ENCODE data around the gene SKA3.
"Not testable (repeated sequence)": the region's sequence is repeated elsewhere in the genome, so short reads cannot be mapped to it uniquely, and the experiment has no call there.

Gene SKA3

DNA sequence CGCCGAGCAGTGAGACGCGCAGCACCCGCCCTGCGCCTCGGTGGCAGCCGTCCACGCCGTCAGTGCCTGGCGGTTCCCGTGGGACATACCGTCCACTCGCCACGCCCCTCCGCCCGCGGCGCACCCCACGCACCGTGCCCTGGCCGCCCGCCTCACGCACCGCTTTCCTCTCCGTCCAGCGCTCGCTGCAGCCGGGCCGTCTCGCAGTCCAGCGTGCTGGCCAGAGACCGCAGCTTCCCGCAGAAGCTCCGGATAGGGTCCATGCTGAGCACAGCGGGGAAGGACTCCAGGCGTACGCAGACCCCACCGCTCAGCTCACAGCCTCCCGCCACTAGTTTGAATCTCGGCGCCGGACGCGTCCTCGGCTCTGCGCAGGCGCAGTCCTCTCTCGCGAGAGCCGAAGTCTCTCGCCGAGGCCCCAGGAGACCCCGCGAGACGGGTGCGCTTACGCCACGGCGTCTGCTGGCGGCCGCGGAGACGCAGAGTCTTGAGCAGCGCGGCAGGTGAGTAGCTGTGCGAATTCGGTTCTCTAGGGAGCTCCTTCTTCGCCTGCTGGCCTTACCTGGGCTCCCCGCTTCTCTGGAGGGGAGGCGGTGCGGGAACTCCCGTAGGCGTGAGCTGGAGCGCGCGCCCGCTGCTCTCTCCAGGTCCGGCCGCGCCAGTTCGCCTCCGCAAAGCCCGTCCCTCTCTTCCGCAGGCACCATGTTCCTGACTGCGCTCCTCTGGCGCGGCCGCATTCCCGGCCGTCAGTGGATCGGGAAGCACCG is at the start of gene SKA3, which contains the start of gene MRPL57:
TSS of gene SKA3 (minus strand) at position 338 of the 767 bp plus-strand sequence. CDS start at position 263, 75 bp downstream.
TSS of gene MRPL57 (plus strand) at position 444 of the 767 bp plus-strand sequence. CDS start at position 703, 259 bp downstream.
- DNase-seq = peak; percentile 91 to 97

DNA sequence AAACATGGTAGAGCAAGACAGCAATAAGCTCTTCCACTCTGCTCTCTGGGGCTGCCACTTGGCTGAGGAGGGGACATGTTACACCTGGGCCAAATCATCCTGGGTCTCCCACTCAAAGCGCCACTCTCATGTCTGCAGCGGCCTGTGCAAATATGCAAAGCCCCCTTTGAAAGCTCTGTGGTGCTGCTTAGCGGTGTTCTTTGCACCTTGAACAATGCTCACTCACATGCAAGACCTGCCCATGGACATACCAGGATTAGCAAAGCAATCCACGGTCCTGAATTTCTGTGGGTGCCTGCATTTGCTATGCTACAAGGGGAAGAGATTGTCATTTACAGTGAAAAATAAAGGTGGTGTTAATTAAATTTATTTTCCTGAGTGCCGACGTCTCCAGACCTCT is 48.7 kb upstream of the SKA3 start:
- DNase-seq = no peak

DNA sequence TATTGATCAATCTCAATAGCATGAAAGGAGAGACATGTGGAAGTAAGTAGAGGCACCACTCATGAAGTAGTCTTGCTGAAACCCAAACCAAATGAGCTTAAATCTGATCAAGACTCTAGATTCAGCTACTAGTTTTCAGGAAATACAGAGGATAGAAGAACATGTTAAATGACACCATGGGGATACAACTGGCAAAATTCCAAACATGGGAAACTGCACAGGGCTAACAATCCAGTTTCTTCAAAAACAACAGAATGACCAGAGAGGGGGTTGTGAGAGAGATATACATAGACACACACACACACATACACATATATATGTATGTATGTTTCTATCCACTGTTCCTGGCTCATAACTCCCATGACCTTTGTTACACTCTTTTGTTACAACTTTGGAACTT is 44.9 kb upstream of the SKA3 start:
- DNase-seq = no peak

DNA sequence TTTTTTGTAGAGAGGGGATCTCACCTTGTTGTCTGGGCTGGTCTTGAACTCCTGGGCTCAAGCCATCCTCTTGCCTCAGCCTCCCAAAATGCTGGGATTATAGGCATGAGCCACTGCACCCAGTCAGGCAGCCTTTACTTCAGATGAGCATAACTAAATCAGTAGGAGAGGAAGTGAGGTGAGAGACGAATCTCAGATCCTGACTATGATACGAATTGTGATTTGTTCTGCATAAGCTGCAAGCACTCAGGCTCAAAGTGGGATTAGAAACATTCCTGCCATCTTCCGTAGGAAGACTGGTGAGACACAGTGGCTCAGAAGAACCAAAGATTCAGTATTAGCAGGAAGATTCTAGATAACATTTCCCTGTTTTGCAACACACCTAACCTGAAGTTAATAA is 43.4 kb upstream of the SKA3 start:
- DNase-seq = not testable (repeated sequence)

DNA sequence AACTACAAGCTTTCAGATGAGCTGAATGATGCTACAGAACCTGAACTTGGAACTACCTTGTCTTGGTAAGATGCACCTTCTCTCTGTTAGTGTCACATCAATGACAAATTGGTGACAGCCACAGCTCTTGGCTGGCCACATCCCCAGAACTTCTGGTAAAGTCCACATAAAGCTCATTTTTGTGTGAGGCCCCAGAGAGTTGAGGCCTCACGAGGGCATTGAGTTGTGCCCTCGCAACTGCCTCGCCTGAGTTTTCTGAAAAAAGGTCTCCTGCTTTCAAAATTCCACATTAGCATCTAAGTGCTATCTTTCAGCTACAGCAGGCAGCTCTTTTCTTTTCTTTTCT is 42.7 kb upstream of the SKA3 start:
- no peak for DNase-seq

DNA sequence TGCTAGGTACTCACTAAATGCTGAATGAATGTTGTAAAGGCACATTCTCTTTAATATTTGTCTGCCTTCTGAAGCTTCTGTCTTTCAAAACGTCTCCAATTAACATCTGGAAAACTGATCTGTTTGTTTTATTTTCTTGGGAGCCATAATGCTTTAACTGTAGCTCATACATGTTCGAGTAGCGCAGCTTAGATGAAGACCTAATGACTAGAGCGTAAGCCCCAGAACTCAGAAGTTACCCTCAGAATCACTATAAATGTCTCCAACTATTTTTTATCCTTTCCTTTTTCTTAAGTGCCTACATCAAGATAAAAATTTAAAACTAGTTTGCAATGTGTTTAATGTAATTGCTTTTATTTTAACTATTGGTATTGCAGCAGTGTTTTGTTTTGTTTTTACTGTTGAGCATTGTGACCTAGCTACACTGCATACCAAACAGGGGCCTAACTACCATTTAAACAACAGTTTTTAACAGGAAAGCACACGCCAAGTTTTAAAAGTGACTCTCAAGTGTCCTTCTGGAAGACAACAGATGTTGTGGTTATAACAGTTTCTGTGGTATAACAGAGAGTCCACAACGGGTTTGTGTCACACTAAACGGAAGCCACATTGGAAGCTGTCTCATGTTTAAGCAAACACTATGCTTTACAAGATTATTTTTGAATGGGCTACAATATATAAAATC is 42.1 kb upstream of the SKA3 start:
- no peak for DNase-seq

DNA sequence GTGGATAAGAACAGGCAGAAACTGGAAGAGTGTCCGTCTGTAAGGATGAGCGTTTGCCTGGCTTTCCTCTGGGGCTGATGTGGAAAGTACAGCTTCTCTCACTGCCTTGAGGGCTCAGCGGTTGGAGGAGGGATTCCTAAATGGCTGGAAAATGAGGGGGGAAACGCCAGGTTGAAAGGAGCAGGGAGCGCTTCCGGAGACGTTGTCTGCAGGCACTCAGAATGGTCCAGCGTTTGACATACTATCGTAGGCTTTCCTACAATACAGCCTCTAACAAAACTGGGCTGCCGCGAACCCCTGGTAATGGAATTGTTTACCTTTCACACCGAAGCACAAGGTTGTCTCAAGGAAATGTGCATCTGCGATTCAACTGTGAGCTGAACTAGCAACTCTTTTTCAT is 40.0 kb upstream of the SKA3 start:
- no peak for DNase-seq

DNA sequence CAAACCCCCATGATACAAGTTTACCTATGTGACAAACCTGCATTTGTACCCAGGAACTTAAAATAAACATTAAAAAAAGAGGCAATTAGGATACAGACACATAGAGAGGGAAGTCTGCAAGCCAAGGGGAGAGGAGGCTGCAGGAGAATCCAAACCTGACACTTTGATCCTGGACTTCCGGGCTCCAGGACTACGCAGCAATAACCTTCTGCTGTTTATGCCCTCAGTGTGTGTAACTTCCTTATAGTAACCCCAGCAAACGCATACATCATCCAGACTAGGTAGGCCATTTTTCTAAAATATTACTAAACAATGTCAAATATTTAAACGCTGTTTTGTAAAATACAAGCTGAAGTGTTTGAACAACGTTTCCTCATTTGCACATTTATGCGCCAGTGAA is 39.1 kb upstream of the SKA3 start:
- not testable (repeated sequence) for DNase-seq

DNA sequence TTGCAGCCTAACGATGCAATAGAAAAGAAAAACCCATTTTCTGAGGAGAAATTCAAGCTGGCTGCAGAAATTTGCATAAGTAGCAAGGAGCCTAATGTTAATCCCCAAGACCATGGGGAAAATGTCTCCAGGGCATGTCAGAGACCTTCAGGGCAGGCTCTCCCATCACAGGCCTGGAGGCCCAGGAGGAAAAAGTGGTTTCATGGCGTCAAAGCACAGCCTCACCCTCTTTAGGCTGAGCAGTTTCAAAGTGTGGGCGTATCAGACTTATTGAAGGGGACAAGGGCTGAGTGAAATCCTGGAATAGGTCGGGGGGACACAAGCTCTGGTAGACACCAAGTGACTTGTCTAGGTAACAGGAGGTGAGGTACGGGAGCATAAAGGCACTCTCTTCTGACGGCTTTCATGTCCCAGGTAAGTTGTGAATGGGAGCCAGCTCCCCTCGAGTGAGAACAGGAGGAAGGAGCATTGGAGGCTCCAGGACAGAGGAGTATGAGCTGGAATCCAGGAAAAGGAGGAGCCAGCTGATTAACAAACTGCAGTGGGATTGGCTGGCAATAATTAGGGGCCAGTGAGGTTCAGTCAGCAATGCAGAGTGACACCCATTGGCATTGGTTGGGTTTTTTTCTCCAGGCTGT is 35.9 kb upstream of the SKA3 start:
- DNase-seq = no peak

DNA sequence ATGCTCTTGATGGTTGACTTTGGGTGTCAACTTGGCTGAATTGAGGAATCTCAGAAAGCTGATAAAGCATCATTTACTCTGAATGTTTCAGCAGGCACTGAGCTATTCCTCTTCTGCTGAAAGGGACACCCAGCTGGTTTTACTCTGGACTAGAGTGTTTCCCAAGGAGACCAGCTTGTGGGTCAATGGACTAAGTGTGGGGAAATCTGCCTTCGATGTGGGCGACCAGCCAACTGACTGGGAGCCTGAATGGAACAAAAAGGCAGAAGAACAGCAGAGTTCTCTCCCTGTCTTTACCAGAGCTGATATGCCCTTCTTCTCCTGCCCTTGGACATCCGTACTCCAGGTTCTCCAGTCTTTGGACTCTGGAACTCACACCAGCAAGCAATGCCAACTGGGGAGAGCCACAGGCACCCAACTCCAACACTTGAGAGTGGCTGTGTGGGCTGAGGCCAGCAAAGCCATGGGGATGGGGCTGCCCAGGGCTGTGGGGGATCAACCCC is 32.4 kb upstream of the SKA3 start:
- DNase-seq = no peak

DNA sequence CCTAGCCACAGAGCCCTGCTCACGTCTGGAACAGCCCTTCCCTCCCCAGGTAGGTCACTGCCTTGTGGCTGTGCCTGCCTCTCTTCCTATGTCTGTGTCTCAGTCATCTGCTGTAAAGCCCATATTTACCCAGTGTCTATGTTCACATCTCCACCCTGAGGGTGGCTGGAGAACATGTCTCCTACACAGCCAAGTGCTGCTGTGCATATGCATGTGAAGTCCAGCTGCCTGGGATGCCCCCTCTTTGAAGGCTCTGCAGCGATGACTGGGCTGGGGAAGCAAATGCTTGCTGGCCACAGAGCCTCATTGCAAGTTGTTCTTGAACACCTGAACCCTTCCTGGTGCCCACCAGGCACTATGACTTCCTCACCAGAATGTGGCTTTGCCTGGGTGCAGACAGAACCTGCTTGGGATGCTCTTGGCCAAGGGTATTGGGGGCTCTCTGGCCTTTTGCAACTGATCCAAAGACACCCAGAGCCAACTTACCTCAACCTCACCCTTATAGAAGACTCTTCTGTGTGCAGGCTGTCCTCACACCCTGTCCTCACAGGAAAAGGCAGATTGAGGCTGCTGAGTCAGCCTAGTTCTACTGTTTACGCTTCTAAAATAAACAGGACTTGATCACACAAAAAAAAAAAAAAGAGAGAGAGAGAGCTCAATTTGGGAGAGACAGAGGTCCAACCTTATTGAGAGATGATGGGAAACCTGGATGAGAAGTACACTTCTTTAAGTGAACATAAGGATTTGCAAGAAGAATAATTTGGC is 26.6 kb upstream of the SKA3 start:
- no peak for DNase-seq

DNA sequence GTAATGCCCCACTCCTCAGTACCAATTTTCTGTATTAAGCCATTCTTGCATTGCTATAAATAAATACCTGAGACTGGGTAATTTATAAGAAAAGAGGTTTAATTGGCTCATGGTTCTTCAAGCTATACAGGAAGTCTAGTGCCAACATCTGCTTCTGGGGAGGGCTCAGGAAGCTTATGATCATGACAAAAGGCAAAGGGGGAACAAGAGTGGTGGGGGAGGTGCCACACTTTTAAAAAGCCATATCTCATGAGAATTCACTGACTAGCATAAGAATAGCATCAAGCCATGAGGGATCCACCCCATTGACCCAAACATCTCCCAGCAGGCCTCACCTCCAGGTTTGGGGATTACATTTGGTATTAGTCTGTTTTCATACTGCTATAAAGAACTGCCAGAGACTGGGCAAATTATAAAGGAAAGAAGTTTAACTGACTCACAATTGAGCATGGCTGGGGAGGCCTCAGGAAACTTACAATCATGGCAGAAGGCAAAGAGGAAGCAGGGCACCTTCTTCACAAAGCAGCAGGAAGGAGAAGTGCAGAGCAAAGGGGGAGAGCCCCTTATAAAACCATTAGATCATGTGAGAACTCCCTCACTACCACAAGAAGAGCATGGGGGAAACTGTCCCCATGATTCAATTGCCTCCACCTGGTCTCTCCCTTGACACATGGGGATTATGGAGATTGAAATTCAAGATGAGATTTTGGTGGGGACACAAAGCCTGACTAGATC is 25.3 kb upstream of the SKA3 start:
- not testable (repeated sequence) for DNase-seq

DNA sequence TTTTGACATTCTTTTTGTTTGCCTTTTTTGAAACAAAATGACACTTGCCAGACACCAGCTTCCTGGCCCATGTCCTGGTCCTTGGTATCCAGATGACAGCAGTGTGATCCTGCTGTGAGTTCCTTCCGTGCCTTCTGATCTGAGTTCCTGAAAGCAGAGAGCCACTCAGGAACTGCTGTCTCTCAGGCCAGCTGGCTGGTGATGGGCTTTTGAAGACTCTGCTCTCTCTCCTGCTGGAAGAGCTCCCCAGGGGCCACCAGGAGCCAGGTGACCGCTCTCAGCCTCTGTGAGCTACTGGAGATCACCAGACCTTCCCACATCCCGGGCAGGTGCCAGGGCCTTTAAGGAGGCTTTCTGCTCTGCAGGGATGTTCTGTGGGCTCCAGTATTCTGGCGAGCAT is 22.0 kb upstream of the SKA3 start:
- DNase-seq = not testable (repeated sequence)

DNA sequence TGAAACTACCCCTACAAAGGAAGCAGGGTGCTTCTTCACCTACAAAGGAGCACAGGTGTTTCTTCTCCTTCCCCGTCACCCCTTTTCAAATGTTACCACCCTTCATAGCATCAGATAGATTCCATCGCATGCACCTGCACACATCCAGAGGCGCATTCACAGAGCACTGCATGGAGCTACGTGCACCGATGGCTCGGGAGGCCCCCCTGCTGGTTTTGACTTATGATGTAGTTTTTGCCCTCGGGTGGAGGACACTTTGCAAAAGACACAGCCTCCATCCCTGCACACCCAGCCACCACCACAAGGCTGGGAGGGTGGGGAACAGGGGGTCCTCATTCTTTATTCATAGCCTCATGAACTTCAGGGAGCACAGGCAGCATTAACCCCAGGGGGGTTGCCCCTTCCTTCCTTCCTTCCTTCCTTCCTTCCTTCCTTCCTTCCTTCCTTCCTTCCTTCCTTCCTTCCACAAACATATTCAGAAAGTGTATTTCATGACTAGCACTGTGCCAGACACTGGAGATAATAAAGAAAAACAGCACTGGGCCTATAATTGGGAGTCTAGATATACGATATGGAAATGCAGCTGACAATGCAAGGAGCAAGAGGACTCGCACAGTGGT is 21.4 kb upstream of the SKA3 start:
- not testable (repeated sequence) for DNase-seq

DNA sequence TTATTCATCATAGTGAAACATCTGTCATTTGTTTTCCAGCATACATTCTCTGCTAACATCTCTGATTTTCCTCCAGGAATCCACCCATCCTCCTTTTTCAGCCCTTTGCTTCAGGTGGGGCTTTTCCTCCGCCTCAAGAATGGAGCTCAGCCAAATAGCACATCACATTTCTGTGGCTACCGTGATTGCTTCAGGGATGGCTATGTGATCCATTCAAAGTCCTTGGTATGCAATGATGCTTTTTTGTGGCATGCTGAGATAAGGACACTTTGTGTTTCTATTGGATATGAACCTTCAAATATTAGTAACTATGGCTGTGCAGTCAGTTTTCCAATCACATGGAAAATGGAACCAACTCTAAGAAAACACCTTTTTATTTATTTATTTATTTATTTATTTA is 18.4 kb upstream of the SKA3 start:
- DNase-seq = not testable (repeated sequence)

DNA sequence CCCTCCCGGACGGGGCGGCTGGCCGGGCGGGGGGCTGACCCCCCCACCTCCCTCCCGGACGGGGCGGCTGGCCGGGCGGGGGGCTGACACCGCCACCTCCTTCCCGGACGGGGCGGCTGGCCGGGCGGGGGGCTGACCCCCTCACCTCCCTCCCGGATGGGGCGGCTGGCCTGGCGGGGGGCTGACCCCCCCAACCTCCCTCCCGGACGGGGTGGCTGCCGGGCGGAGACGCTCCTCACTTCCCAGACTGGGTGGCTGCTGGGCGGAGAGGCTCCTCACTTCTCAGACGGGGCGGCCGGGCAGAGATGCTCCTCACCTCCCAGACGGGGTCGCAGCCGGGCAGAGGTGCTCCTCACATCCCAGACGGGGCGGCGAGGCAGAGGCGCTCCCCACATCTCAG is 10.1 kb upstream of the SKA3 start:
- DNase-seq = not testable (repeated sequence)

DNA sequence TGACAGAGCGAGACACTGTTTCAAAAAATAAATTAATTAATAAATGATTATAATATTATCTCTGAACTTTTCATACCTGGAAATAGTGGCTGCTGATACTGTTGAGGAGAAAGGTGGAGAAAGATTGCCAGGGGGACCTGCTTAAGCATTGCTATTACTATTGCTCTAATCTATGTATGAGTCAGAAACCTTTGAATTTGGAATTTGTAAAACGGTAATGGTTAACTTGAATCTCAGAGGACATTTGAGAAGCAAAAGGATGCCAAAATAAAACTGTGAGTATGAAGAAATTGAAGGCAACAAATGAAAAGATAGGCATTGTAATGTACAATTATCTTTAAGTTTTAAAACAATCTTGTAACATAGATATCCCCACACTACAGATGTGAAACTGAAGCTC is 5.3 kb upstream of the SKA3 start:
- no peak for DNase-seq

DNA sequence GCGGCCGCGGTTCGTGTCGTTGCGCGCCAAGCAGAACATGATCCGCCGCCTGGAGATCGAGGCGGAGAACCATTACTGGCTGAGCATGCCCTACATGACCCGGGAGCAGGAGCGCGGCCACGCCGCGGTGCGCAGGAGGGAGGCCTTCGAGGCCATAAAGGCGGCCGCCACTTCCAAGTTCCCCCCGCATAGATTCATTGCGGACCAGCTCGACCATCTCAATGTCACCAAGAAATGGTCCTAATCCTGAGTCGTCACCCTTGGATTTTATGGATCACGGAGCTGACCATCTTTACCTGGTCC is 581 bp upstream of the SKA3 start:
- DNase-seq = no peak

DNA sequence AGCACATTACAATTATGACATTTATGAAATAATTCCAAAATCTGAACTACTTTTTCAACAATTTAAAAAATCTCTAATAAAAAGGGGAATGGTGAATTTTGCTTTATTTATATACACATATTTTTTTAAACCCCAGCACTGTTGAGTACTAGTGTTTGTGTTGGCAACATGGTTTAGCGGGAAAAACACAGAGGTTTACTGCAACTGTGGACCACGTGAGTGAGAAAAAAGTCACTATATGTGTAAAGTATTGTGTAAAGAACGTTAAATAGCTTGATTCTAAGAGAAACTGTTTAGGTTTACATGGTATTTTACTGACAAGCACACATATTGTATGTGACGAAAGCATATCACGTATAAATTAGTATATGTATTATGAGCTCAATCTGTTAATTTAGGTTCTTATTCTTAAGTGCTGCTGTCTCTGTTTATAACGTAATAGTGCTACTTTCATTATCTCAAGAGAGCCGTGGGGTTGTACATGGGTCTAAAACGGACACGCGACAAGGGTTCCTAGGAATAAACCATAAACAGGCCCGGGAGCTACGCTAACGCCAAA is 617 bp downstream of the SKA3 start:
- peak; percentile 21 to 27 for DNase-seq

DNA sequence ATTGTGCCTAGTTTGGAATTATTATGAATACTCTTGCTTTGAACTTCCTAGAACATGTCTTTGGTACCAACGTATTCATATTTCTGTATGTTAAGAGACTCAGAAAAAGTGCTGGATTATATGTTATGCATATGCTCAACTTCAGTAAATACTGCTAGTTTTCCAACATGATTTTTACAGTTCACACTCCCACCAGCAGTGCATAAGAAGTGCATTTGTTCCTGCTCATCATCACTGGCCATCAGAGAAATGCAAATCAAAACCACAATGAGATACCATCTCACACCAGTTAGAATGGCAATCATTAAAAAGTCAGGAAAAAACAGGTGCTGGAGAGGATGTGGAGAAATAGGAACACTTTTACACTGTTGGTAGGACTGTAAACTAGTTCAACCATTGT is 2.6 kb downstream of the SKA3 start:
- not testable (repeated sequence) for DNase-seq

DNA sequence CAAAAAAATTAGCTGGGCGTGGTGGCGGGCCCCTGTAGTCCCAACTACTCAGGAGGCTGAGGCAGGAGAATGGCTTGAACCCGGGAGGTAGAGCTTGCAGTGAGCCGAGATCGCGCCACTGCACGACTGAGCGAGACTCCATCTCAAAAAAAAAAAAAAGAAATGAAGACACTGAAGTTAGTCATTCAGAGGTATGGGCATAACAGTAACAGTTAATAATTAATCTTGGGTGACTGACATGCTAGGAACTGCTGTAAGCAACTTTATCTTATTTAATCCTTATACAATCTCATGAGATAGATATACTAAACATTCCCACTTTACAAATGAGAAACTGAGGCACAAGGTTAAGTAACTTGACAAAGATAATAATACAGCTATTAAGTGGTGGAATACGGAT is 4.9 kb downstream of the SKA3 start:
- no peak for DNase-seq

DNA sequence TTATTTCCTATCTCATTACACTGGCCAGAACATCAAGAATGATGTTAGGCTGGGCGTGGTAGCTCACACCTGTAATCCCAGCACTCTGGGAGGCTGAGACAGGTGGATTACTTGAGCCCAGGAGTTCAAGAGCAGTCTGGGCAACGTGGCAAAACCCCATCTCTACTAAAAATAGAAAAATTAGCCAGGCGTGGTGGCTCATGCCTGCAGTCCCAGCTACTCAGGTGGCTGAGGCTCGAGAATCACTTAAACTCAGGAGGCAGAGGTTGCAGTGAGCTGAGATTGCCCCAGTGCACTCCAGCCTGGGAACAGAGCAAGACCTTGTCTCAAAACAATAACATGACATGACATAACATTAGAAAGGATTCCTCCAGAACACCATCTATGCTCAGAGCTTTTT is 10.7 kb downstream of the SKA3 start:
- DNase-seq = not testable (repeated sequence)

Measured in inflammatory macrophage treated with lipopolysaccharide for 1 hour (primary cell).